Type B pancreatic cell (in vitro differentiated cells): ENCODE measurements around the gene FLYWCH1. TPM values are rescaled to one million over a fixed set of nuclear protein-coding genes. Genes with fewer than 3 reads are reported as not detected.
A peak's percentile ranks its signal among the peaks of the same experiment; 100 is the strongest.

Source experiments
- DNase-seq: peaks from one replicate; pipeline ENCODE4 v3.0.0; 2021; ENCODE audit warnings: mixed read lengths; ENCODE audit not compliant: unreplicated experiment; ENCODE audit errors: extremely low spot score
- H3K27ac Mint-ChIP-seq: 2 replicates; pipeline ENCODE4 v1.8.0; 2021; ENCODE audit warnings: mild to moderate bottlenecking, mixed read lengths
- H3K27me3 Mint-ChIP-seq: 2 replicates; pipeline ENCODE4 v1.8.0; 2021; ENCODE audit warnings: mixed read lengths
- H3K36me3 Mint-ChIP-seq: 2 replicates; pipeline ENCODE4 v1.8.0; 2021; ENCODE audit warnings: mixed read lengths
- H3K4me1 Mint-ChIP-seq: one replicate; pipeline ENCODE4 v1.8.0; 2021; ENCODE audit warnings: mixed read lengths; ENCODE audit not compliant: unreplicated experiment
- H3K4me3 Mint-ChIP-seq: 2 replicates; pipeline ENCODE4 v1.8.0; 2021; ENCODE audit warnings: mild to moderate bottlenecking, mixed read lengths
- H3K9me3 Mint-ChIP-seq: 2 replicates; pipeline ENCODE4 v1.8.0; 2021; ENCODE audit warnings: mixed read lengths
- total RNA-seq: library from RNA; stranded (reverse); gene quantifications from 2 replicates; pipeline ENCODE4 v1.2.1, GENCODE V29; 2021; ENCODE audit warnings: low replicate concordance
- TF ChIP-seq, protein P1 (sequence below): fragments of 200-600 bp; sonication (generic); conservative IDR thresholded peaks from 2 replicates; pipeline ENCODE4 v1.5.0; 2021; ENCODE audit warnings: antibody characterized with exemption, mild to moderate bottlenecking

Gene FLYWCH1
- total RNA-seq, 1 donor from 2014 or later, result 28.6 TPM

DNA sequence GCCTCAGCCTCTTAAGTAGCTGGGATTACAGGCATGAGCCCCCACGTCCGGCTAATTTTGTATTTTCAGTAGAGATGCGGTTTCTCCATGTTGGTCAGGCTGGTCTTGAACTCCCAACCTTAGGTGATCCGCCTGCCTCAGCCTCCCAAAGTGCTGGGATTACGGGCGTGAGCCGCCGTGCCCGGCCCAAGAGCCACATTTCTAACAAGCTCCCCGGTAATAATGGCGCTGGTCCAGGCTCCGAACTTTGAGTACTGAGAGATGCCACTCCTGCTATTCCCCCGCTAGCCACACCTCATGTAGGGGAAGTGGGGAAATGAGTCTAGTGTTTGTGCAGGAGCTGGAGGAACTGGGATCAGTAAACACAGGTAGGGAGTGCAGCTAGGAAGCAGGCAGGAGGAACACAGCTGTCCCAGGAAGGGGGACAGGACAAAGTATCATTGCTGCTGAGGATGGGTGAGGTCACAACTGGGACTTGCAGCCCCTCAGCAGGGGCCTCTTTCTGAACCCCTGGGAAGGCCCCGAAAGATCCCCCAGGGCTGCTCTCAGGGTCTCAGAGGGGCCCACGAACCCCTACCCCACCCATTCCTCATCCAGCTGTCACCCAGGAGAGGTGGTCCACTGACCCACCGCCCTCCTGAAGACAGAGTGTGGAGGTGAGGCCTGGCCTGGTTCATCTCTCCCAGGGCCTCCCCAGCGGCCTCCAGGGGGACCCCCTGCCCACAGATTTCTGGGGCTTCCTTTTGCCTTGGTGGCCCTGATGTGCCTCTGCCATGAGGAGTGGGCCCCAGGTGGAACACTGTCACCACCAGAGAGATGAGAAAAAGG is 48.7 kb downstream of the FLYWCH1 start:
- H3K27me3 Mint-ChIP-seq, result peaks cover 21% of the 10 kb centered on the region
- TF ChIP-seq, protein P1, sequence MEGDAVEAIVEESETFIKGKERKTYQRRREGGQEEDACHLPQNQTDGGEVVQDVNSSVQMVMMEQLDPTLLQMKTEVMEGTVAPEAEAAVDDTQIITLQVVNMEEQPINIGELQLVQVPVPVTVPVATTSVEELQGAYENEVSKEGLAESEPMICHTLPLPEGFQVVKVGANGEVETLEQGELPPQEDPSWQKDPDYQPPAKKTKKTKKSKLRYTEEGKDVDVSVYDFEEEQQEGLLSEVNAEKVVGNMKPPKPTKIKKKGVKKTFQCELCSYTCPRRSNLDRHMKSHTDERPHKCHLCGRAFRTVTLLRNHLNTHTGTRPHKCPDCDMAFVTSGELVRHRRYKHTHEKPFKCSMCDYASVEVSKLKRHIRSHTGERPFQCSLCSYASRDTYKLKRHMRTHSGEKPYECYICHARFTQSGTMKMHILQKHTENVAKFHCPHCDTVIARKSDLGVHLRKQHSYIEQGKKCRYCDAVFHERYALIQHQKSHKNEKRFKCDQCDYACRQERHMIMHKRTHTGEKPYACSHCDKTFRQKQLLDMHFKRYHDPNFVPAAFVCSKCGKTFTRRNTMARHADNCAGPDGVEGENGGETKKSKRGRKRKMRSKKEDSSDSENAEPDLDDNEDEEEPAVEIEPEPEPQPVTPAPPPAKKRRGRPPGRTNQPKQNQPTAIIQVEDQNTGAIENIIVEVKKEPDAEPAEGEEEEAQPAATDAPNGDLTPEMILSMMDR, result no peak
- peaks cover 4% of the 10 kb centered on the region for H3K4me1 Mint-ChIP-seq
- no peak overlapping the region for H3K27ac Mint-ChIP-seq
- H3K9me3 Mint-ChIP-seq, result no peaks in the 10 kb centered on the region
- DNase-seq, result no peak
- H3K36me3 Mint-ChIP-seq, result no peaks in the 10 kb centered on the region
- no peak overlapping the region for H3K4me3 Mint-ChIP-seq

DNA sequence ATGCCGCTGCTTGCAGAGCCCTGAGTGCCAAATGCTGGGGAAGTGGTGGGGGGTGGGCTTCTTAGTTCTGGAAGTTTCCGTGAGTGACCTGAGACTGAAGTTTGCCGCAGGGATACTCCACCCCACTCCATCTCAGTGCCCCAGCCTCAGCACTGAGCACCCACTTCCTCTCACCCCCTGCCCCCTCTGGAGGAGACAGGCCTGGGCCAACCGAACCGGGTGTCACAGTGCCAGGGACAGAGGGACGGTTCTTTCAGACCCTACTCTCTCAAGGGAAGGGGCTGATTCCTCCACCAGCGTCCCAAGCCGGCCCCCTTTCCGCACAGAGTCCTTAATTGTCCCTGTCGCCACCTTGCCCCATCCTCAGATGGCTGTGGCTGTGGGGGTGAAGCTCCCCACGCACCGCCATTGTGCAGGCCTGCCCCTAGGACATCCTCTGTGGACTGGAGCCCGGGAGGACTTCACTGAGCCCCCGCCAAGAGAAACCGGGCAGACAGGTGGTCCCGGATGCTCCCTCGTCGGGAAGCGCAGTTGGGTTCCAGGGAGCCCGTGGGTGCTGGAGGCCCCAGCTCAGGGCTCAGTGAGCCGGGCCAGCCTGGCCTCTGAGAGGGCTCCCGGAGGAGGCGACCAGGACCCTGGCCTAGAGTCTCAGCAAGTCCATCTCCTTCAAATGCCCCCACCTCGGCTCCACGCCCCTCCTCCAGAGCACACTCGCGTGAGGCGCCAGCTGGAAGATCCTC is 50.8 kb downstream of the FLYWCH1 start:
- no peak overlapping the region for H3K27ac Mint-ChIP-seq
- H3K27me3 Mint-ChIP-seq, result peaks cover 17% of the 10 kb centered on the region
- no peak for DNase-seq

DNA sequence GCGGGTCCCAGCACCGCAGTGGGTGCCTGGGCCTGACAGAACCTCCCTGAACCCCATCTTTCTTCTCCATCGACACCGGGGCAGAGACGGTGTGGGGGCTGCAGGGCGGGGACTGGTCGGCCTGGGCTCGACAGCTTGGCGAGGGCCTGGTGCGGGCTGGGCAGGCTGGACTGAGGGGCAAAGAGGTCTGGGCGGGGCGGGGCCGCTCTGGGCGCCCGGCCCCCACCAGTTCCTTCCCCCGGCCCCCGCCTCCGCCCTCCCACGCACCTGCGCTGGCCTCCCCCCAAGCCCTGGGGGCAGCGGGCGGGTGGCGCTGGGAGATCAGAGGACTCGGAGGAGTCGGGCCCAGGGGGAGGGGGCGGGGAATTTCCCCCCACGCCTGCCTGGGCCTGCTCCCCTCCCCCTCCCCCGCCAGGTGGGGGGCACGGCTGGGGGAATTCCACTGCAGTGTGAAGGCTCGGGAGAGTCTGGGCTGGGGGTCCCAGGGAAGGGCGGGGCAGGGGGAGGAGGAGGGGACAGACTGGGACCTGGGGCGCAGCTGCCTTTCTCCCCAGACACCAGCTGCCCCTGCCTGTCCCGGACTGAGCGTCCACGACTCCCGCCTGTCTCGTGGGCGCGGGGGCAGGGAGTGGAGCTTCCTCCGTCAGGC is 51.5 kb downstream of the FLYWCH1 start:
- Mint-ChIP-seq H3K36me3 (no peaks in the 10 kb centered on the region), H3K27me3 (peaks cover 20% of the 10 kb centered on the region), H3K9me3 (no peaks in the 10 kb centered on the region), H3K27ac (no peak overlapping the region), H3K4me3 (peak overlapping the region; percentile 90), H3K4me1 (peaks cover 5% of the 10 kb centered on the region)
- TF ChIP-seq, protein P1, result no peak
- no peak for DNase-seq

More for the DNA sequence above, 50.8 kb downstream of the FLYWCH1 start:
- Mint-ChIP-seq H3K9me3 (no peaks in the 10 kb centered on the region), H3K4me1 (peaks cover 4% of the 10 kb centered on the region), H3K4me3 (peak overlapping the region; percentile 52), H3K36me3 (no peaks in the 10 kb centered on the region)
- TF ChIP-seq, protein P1, result no peak

GRCh38 chr16:2963723-2964474 is 52.2 kb downstream of the FLYWCH1 start, which contains the start of gene KREMEN2:
Gene KREMEN2 (plus strand): TSS chr16:2964275. CDS start chr16:2964521, 246 bp downstream.
- peaks cover 22% of the 10 kb centered on the region for H3K27me3 Mint-ChIP-seq
- H3K4me1 Mint-ChIP-seq, result peaks cover 10% of the 10 kb centered on the region
- no peaks in the 10 kb centered on the region for H3K9me3 Mint-ChIP-seq
- H3K4me3 Mint-ChIP-seq, result peak within 1 kb of the TSS; percentile 90
- TF ChIP-seq, protein P1, result peak; percentile 37
- no peak within 1 kb of the TSS for H3K27ac Mint-ChIP-seq
- no peaks in the 10 kb centered on the region for H3K36me3 Mint-ChIP-seq
- DNase-seq, result no peak
